DMS53 treated with DMSO at 0.1 percent for 48 hours (cell line): ENCODE data around the gene RNASE3.
"Not testable (repeated sequence)": the region's sequence is repeated elsewhere in the genome, so short reads cannot be mapped to it uniquely, and the experiment has no call there.

Experiments used
- DNase-seq: peaks from one replicate; lab custom pipeline; 2025; ENCODE audit not compliant: unreplicated experiment; lab: John Stamatoyannopoulos, UW

The RNASE3 gene

DNA sequence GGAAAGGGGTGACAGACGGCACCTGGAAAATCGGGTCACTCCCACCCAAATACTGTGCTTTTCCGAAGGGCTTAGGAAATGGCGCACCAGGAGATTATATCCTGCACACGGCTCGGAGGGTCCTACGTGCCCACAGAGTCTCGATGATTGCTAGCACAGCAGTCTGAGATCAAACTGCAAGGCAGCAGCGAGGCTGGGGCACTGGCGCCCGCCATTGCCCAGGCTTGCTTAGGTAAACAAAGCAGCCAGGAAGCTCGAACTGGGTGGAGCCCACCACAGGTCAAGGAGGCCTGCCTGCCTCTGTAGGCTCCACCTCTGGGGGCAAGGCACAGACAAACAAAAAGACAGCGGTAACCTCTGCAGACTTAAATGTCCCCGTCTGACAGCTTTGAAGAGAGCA, 19.6 kb downstream of the RNASE3 start:
- not testable (repeated sequence) for DNase-seq

- not testable (repeated sequence) for DNase-seq
These were observed 28.0 kb downstream of the RNASE3 start for GRCh38 chr14:20919038-20919756.

- not testable (repeated sequence) for DNase-seq
These were observed 32.6 kb downstream of the RNASE3 start for GRCh38 chr14:20923766-20924297.

GRCh38 chr14:20934148-20934762, 43.1 kb downstream of the RNASE3 start:
- DNase-seq: no peak

- DNase-seq: no peak
These were observed 44.3 kb downstream of the RNASE3 start for GRCh38 chr14:20935303-20935984.
